Superior temporal gyrus (tissue), 1 donor: Measurements from ENCODE around the gene CCN5.
"Not testable (repeated sequence)": the region's sequence is repeated elsewhere in the genome, so short reads cannot be mapped to it uniquely, and the experiment has no call there.

ENCODE experiments used
- DNase-seq: peaks from one replicate; pipeline ENCODE4 v3.0.0-alpha.2; 2016; ENCODE audit errors: extremely low spot score

The CCN5 gene

DNA sequence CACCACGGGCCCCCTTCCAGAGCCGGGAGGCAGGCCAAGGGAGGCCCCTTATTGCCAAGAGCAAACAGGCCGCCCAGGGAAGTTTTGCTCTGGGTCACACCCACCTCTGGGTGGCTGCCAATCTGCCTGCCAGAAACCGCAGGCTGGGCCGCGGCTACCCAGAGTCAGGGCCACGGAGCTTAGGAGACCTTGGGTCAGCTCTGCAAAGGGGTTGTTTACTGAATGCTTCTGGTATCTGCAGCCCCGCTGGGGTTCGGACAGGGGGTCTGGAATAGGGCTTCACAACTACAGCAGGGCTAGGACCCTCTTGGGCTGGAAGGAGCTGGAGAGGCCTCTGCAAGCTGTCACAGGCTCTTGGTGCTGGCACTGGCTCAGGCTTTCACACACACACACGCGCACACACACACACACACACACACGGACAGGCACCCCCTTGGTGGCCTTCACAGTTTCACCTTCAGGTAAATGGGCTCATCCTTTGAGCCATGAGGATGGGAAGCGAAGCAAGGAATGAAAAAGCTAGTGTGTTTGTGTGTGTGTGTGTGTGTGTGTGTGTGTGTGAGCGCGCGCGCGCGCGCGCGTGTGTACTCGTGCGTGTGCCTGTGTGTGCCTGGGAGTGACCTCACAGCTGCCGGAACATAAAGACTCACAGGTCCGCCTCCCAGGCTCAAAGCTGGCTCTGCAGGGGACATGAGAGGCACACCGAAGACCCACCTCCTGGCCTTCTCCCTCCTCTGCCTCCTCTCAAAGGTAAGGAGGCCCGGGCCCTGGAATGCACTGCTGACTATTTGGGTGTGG, at the start of gene CCN5:
Gene CCN5 (plus strand): TSS at position 669 of the 798 bp plus-strand sequence. CDS start 22 bp downstream, at position 691.
- DNase-seq: no peak

- no peak for DNase-seq
Observed at GRCh38 chr20:44666066-44666465, 49.1 kb upstream of the CCN5 start.

GRCh38 chr20:44670851-44671250, 44.3 kb upstream of the CCN5 start:
- not testable (repeated sequence) for DNase-seq

DNA sequence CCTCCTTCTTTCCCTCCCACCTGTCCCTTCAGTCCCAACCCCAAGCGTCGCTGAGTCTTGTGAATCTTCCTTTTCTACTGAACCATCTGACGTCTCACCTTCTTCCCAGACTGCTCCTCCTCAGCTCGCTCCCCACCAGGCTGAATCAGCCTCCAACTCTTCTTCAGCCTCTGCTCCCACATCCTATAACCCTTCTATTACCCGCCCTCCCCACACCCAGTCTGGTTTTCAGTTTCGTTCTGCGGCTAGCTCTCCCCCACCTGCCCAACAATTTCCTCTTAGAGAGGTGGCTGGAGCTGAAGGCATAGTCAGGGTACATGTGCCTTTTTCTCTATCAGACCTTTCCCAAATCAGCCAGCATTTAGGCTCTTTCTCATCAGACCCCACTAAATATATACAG, 43.6 kb upstream of the CCN5 start:
- DNase-seq: not testable (repeated sequence)

DNA sequence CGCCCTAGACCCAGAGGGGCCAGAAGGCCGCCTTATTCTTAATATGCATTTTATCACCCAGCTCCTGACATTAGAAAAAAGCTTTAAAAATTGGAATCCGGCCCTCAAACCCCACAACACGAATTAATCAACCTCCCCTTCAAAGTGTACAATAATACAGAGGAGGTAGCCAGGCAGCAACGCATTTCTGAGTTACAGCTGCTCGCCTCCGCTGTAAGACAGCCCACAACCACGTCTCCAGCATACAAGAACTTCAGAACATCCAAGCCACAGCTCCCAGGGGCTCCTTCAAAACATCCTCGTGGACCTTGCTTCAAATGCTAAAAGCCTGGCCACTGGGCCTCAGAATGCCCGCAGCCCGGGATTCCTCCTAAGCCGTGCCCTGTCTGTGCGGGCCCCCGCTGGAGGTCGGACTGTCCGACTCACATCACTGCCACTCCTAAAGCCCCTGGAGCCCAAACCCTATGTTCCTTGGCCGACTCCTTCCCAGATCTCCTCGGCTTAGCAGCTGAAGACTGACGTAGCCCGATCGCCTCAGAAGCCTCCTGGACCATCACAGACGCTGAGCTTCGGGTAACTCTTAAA, 42.8 kb upstream of the CCN5 start:
- DNase-seq: not testable (repeated sequence)

DNA sequence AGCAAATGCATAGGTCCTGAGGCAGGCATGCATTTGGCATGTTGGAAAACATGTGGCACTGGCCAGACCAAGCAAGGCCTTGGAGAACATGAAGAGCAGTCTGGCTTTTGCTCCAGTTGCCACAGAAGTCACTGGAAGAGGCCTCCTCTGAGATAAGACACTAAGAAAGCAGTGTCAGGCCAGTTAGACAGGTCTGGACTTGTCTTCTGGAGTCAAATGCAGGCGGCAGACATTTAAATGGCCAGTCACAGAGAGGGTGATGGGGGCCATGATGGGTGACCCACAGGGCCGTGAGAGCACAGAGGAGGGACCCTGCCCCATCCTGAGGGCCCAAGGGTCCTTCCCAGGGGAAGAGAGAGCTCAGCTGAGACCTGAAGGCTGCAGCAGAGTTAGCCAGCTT, 36.9 kb upstream of the CCN5 start:
- no peak for DNase-seq

- DNase-seq: no peak
Observed at GRCh38 chr20:44678990-44679611, 36.1 kb upstream of the CCN5 start.

DNA sequence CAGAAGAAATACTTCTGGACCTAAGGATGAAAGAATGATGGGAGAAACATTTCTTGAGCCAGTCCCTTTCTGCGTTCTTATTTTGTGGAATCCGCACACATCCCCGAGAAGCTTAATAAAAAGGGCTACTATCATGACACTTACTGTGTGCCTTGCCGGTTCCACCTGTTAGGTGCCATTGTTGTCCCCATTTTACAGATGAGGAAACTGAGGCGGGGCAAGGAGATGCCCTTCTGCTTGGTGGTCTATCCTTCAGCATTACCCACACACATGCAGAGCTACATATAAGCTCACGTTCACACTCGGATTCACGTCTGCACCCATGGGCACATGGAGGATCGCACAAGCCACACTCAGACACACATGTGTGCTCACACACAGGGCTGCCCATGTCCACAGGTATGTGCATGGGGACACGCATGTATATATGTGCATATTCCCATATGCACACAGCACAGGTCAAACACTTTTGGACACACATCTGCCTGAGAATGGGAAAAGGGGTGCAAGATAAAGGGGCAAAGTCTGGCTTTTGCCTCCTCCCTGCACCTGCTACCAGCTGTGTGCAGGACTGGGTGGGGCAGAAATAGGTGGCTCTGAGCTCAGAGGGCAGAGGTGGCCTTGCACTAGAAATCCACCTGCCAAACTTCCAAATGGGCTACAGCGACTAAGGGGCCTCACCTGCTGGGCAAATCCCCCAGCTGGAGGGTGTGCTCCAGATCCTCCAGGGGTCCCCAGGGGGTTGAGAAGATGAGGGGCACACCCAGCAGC, 33.2 kb upstream of the CCN5 start:
- no peak for DNase-seq

DNA sequence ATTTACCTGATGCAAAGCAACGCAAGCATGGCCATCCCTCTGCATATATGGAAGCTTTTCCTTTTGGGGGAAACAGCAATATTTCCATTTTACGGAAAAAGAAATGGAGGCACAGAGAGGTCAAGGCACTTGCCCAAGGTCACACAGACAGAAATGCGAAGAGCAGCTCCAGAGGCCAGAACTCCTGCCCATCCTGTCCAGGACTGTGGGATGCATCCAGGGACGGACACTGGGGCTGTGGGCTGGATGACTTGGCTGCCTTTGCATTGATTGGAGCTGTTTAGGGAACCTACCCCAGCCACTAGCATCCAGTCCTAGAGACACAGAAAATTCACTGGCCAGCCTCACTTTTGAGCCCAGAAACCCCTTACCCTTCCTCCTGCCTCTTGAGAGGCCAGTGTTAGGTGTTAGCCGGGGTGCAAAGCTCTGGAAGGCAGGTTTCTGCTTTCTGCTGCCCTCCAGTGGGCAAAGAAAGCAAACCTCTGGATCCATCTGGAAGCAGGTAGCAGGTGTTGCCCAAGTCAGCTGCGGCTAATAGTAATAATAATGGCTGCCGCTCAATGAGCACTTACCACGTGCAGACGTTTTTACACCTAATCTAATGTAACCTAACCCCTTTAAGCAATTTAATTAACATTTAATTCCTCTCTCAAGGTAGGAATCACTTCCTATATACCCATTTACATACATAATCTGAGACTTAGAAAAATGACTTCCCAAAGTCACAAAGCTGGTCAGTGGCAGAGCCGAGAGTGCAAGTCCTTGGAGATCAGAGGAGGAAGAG, 31.7 kb upstream of the CCN5 start:
- peak; percentile 78 for DNase-seq

DNA sequence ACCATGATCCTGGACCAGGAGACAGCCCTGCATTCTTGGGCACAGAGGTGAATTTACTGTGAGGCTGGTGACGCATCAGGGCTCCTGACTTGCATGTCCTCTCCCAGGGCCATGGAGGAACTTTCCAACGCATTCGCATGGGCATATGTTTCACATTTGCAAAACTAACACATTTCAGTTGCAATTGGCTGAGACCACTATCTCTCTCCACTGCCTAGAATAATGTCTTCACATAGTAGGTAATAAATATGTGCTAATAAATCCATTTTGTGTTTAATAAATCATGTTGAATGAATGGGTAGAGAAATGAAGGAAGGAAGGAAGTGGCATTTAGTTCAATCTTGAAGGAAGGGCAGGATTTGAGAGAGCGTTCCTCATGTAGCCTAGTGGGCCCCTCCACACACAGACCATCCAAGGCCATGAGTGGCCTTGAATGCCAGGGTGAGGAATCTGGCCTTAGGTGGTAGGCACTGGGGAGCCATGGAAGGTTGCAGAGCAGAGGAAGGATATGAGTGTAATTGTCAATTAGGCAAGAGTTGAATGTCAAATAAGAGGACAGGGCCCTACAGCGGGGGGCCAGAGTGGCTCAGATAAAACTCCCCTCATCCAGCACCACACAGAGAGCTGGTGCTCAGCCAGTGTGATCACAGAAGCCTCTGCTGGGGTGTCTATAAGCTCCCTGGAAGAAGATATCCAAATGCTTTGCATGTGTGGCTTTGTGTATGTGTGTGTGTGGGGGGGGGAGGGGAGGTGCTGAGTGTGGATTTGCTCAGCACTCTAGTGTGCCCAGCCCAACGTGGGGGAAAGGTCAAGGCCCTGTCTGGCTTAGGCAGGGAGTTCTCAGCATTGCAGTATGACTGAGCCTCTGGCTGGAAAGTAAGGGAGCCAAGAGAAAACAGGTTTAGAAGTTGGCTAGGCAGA, 30.9 kb upstream of the CCN5 start:
- DNase-seq: no peak

DNA sequence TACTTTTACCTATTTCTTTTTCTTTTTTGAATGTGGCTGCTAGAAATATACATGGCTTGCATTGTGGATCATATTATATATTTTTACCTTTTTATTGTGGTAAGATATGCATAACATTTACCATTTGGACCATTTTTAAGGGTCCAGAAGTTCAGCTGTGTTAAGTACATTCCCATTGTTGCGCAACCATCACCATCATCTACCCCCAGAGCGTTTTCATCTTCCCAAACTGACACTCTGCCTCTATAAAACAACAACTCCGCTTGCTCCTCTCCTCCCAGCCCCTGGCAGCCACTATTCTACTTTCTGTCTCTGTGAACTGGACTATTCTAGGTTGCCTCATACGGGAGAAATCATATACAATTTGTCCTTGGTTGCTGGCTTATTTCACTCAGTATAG, 28.2 kb upstream of the CCN5 start:
- no peak for DNase-seq

- peak; percentile 86 for DNase-seq
Observed at GRCh38 chr20:44688053-44688625, 27.0 kb upstream of the CCN5 start.

DNA sequence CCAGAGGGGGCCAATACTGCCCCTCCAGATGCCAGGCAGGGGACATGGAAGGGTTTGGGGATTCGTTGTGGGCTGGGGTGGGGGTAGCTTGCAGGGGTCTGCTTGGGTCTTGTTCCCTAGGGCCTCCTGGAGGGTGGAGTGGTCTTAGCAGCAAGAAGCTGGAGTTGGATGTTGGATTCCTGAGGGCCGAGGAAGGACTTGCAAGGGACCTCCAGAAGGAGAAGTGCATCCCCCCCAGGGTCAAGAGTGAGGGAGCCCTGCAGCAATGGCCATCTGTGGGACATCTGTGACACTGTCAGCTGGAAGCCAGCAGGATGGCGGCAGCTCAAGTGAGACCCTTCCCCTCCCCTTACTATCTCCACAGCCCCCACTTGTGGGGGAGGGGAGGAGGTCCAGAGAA, 25.4 kb upstream of the CCN5 start:
- no peak for DNase-seq

GRCh38 chr20:44690781-44691423, 24.3 kb upstream of the CCN5 start:
- DNase-seq: no peak

DNA sequence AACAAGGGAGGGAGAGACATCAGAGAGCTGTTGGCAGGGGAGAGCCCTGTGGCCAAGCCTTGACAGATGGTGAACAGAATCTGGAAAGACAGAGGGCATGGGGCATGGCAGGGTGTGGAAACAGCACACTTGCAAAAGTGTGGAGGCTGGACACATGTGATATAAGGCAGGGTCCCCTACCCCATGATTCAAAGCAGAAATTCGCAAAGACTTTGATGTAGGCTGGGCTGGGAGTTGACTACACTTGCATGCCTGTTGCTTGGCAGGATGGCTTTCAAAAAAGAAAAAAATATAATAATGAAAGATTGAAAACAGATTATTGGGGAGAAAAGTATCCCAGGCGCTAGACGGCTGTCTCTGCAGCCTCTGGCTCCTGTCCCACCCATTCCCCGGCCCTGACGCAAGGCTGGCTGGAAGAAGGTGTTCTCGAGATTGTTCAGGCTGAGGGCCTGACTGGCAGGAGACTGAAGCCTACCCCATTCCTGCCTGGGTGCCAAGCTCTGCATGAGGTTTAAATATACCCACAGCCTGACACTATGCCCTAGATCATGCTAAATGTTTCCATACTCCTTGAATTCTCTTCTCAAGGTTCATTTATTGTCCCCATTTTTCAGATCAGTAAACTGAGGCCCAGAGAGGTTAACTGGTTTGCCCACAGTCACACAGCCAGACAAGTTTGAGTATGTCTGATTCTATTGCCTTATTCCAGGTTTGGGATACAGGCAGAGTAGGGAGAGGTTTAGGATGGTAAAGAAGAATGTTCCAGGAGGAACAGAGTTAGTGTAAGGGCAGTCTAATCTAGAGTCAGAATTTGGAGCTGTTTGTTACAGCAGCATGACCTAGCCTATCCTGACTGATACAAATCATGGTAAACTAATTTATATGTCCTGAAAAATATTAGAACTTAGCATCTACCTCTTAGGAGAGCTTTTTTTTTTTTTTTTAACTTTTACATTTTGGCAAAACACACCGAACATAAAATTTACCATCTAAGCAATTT, 23.4 kb upstream of the CCN5 start:
- no peak for DNase-seq

DNA sequence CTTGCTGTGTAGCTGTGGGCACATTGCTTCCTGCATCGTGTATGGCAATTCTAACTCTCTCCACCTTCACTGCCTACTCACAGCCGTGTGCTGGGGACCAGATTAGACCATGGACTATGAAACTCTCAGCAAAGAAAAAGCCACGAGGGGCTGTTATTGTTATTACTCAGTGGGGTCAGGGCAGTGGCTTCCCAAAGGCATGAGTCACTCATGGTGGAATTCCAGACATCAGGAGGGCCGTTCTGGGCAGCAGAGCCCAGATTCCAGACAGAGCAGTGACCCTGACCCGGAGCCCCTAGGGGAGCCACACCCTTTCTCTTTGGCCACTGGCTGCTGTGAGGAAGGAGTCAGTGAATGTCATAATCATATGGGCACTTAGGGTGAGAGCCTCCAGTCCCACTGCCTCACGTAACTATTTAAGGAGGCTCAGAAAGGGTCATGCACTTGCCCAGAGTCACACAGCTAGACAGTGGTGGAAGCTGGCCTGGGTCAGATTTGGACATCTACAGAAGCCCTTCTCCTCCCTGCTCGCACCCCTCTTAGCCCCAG, 22.2 kb upstream of the CCN5 start:
- DNase-seq: no peak

DNA sequence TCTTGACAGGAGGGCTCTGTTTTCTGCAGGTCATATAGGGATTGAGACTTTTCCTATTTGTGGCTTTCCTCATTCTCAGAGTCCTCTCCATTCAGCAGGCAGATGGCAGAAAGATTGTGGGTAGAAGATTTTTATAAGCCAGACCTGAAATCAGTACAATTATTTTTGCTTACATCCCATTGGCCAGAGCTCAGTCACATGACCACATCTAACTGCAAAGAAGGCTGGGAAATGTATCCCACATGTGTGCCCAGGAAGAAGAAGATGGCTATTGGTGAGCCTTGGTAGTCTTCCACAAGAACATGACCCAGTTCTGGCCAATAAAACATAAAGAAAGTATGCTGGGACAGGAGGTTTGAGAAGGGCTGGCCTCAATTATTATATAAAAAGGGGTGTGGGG, 21.5 kb upstream of the CCN5 start:
- DNase-seq: no peak

GRCh38 chr20:44694159-44694558, 21.0 kb upstream of the CCN5 start:
- no peak for DNase-seq
